Measurements from ENCODE around the gene SAP130.

Gene SAP130

DNA sequence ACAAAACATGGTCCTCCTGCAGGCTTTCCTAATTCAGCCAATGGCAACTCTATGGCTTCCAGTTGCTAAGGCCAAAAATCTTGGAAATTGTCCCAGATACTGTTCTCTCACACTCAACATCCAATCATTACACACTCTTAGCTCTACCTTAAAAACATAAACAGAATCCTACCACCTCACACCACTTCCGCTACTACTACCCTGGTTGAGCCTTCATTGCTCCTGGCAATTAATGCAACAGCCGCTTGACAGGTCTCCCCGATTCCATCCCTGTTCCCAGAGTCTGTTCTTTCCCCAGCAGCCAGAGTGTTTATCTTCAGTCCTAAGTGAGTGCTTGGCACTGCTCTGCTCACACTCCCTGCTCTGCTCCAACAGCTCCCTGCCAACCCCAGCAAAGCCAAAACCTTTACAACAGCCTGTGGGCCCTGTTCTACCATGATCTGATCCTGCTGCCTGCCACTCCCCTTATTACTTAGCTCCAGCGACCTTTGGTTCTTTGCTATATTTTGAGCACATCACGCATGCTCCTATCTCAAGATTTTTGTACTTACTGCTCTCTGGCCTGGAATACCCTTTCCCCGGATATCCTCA is 74.6 kb downstream of the SAP130 start:
- TF ChIP-seq, protein P1, sequence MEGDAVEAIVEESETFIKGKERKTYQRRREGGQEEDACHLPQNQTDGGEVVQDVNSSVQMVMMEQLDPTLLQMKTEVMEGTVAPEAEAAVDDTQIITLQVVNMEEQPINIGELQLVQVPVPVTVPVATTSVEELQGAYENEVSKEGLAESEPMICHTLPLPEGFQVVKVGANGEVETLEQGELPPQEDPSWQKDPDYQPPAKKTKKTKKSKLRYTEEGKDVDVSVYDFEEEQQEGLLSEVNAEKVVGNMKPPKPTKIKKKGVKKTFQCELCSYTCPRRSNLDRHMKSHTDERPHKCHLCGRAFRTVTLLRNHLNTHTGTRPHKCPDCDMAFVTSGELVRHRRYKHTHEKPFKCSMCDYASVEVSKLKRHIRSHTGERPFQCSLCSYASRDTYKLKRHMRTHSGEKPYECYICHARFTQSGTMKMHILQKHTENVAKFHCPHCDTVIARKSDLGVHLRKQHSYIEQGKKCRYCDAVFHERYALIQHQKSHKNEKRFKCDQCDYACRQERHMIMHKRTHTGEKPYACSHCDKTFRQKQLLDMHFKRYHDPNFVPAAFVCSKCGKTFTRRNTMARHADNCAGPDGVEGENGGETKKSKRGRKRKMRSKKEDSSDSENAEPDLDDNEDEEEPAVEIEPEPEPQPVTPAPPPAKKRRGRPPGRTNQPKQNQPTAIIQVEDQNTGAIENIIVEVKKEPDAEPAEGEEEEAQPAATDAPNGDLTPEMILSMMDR (IDR thresholded peaks at IDR 0.05; ENCODE audit: insufficient read depth, low read length, poor library complexity, severe bottlenecking), result no peak
- no peak overlapping the region for H3K4me3 ChIP-seq (replicated peaks; ENCODE audit: low read depth, low read length)
- DNase-seq (ENCODE audit: extremely low read depth, insufficient read length), result no peak
- H3K36me3 ChIP-seq (ENCODE audit: control insufficient read depth, insufficient read depth, low read length), result peaks cover 13% of the 10 kb centered on the region
- H3K27me3 ChIP-seq (replicated peaks; ENCODE audit: control insufficient read depth, insufficient read depth, low read length), result no peaks in the 10 kb centered on the region

DNA sequence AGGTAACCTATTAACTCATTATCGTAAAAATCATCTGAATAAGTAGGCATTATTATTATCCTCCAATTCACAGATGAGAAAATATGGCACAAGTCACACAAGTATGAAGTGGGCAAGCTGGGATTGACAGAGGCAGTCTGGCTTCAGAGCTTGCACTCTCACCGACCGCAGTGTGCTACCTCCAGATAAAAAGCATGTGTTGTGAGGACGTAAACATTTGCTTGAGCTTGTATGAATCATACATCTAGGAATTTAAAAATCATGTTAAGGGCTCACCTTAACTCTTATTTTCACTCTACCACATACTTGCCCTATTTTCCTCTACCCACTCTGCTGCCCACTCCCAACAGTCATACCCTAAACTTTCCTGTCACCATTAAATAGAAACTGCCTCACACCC is 76.8 kb downstream of the SAP130 start:
- Histone ChIP-seq H3K36me3 (ENCODE audit: control insufficient read depth, insufficient read depth, low read length) (peaks cover 13% of the 10 kb centered on the region), H3K27me3 (replicated peaks; ENCODE audit: control insufficient read depth, insufficient read depth, low read length) (no peaks in the 10 kb centered on the region), H3K4me3 (replicated peaks; ENCODE audit: low read depth, low read length) (no peak overlapping the region)
- TF ChIP-seq, protein P1 (IDR thresholded peaks at IDR 0.05; ENCODE audit: insufficient read depth, low read length, poor library complexity, severe bottlenecking), result no peak
- no peak for DNase-seq (ENCODE audit: extremely low read depth, insufficient read length)

DNA sequence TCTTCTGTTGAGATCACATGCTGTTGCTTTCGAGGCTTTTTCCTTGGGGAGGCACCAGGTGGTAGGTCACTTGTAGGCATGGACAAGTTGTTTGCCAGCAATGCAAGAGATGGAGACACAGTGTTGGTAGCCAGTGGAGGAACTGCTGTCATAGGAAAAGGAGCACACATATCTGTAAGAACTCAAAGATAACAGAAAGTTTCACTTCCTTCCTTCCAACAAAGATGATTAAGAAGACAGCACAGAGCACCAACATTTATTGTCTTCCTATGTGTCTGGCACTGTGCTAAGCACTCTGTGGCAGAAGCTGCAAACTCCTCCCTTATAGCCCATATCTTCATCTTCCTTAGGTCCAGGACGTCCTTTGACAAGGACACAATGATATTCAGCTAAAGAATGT is 77.6 kb downstream of the SAP130 start:
- TF ChIP-seq, protein P1 (IDR thresholded peaks at IDR 0.05; ENCODE audit: insufficient read depth, low read length, poor library complexity, severe bottlenecking), result no peak
- no peak for DNase-seq (ENCODE audit: extremely low read depth, insufficient read length)
- Histone ChIP-seq H3K27me3 (replicated peaks; ENCODE audit: control insufficient read depth, insufficient read depth, low read length) (no peaks in the 10 kb centered on the region), H3K36me3 (ENCODE audit: control insufficient read depth, insufficient read depth, low read length) (peaks cover 13% of the 10 kb centered on the region), H3K4me3 (replicated peaks; ENCODE audit: low read depth, low read length) (no peak overlapping the region)

DNA sequence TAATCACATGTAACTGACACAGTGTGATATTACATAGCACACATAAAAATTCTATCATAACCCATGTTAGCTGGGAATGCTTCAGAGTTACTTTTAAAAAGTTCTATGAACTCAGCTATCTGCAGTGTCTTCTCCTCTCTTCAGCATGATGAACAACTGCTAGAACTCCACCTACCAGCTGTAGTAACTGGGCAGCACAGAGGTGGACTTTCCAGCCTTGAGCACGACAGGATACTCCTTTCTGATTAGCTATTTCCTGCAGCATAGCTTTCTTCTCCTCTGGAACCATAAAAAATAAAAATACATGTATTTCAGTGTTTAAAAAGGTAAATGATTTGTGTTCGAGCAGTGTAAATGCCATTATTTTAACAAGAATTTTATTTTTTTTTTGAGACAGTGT is 82.6 kb downstream of the SAP130 start:
- H3K4me3 ChIP-seq (replicated peaks; ENCODE audit: low read depth, low read length), result no peak overlapping the region
- H3K36me3 ChIP-seq (ENCODE audit: control insufficient read depth, insufficient read depth, low read length), result peaks cover 12% of the 10 kb centered on the region

DNA sequence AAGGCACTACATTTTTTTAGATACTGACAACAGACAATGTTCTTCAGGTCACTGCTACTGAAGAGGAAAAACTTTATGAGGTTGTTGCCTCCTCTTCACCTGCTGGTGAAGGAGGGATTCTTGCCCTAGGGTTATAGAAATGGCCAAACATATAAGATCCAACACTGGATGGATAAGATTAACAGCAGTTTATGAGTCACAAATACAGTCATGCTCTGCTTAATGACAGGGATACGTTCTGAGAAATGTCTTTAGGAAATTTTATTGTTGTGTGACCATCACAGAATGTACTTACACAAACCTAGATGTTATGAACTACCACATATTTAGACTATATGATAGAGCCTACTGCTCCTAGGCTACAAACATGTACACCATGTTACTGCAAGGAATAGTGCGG is 84.7 kb downstream of the SAP130 start:
- TF ChIP-seq, protein P1 (IDR thresholded peaks at IDR 0.05; ENCODE audit: insufficient read depth, low read length, poor library complexity, severe bottlenecking), result no peak

More for the DNA sequence above, 82.6 kb downstream of the SAP130 start:
- no peak for DNase-seq (ENCODE audit: extremely low read depth, insufficient read length)
- no peaks in the 10 kb centered on the region for H3K27me3 ChIP-seq (replicated peaks; ENCODE audit: control insufficient read depth, insufficient read depth, low read length)
- TF ChIP-seq, protein P1 (IDR thresholded peaks at IDR 0.05; ENCODE audit: insufficient read depth, low read length, poor library complexity, severe bottlenecking), result no peak

DNA sequence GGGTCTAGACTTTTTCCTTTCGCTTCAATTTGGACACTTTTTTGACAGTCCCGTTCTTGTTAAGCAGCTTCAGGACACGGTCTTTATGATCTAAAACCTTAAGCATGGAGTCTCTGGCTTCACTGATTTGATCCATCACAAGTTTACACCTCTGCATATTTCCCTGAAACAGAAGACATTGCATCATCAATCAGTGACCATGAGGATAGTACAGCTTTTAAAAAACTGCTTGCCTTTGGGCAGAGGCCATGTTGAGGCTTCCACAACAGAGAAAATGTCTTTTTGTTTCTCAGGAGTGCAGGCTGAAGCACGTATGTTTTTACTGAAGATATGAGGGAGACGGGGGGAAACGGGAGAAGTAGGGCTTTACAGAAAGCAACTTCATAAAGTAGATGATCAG is 85.9 kb downstream of the SAP130 start:
- no peak for DNase-seq (ENCODE audit: extremely low read depth, insufficient read length)
- TF ChIP-seq, protein P1 (IDR thresholded peaks at IDR 0.05; ENCODE audit: insufficient read depth, low read length, poor library complexity, severe bottlenecking), result no peak
- Histone ChIP-seq H3K27me3 (replicated peaks; ENCODE audit: control insufficient read depth, insufficient read depth, low read length) (no peaks in the 10 kb centered on the region), H3K36me3 (ENCODE audit: control insufficient read depth, insufficient read depth, low read length) (peaks cover 6% of the 10 kb centered on the region), H3K4me3 (replicated peaks; ENCODE audit: low read depth, low read length) (no peak overlapping the region)

More for the DNA sequence above, 84.7 kb downstream of the SAP130 start:
- no peak overlapping the region for H3K4me3 ChIP-seq (replicated peaks; ENCODE audit: low read depth, low read length)
- H3K27me3 ChIP-seq (replicated peaks; ENCODE audit: control insufficient read depth, insufficient read depth, low read length), result no peaks in the 10 kb centered on the region
- H3K36me3 ChIP-seq (ENCODE audit: control insufficient read depth, insufficient read depth, low read length), result peaks cover 7% of the 10 kb centered on the region
- no peak for DNase-seq (ENCODE audit: extremely low read depth, insufficient read length)
